Natural killer cell treated with Interleukin-12 subunit alpha and Interleukin-12 subunit beta and Interleukin-15 and Interleukin-18, amount 100 ng/mL, for 72 hours (primary cell): ENCODE data around the gene PLEKHA5. TPM values are rescaled to one million over a fixed set of nuclear protein-coding genes. Genes with fewer than 3 reads are reported as not detected.
A peak's percentile ranks its signal among the peaks of the same experiment; 100 is the strongest.
"Not testable (repeated sequence)": the region's sequence is repeated elsewhere in the genome, so short reads cannot be mapped to it uniquely, and the experiment has no call there.

Experiments
- ATAC-seq, 2 donors: fragments of 150-1000 bp; cut with Tn5 transposase in 1 of 2; sonication (Bioruptor Pico), chemical (Tn5 transposase) in 1 of 2; 2 replicates each; pipeline ENCODE4 v1.10.0; 2021
- DNase-seq: peaks from one replicate; pipeline ENCODE4 v3.0.0; 2022; ENCODE audit warnings: low spot score
- H3K27ac Mint-ChIP-seq, 2 donors: 1 replicate in 1 of 2; 2 replicates in 1 of 2; pipeline ENCODE4 v1.8.0; 2022; ENCODE audit warnings: mixed read lengths in 2 of 2, mild to moderate bottlenecking in 1 of 2, moderate library complexity in 1 of 2
- H3K27me3 Mint-ChIP-seq, 2 donors: 1 replicate in 1 of 2; 2 replicates in 1 of 2; pipeline ENCODE4 v1.8.0; 2022; ENCODE audit warnings: mixed read lengths in 2 of 2
- H3K36me3 Mint-ChIP-seq: one replicate; pipeline ENCODE4 v1.8.0; 2022; ENCODE audit warnings: mixed read lengths
- H3K4me1 Mint-ChIP-seq, 2 donors: 1 replicate in 1 of 2; 2 replicates in 1 of 2; pipeline ENCODE4 v1.8.0; 2022; ENCODE audit warnings: low read depth in 2 of 2, mixed read lengths in 2 of 2, mild to moderate bottlenecking in 1 of 2
- H3K4me3 Mint-ChIP-seq: one replicate; pipeline ENCODE4 v1.8.0; 2022; ENCODE audit warnings: mixed read lengths
- H3K9me3 Mint-ChIP-seq: 2 replicates; pipeline ENCODE4 v1.8.0; 2022; ENCODE audit warnings: mixed read lengths
- total RNA-seq, 2 donors: library from RNA; stranded (reverse); gene quantifications; one replicate each; pipeline ENCODE4 v1.2.3, GENCODE V29; 2022

PLEKHA5 gene
- total RNA-seq, 2 donors from 2014 or later: 5.4 to 5.6 TPM

GRCh38 chr12:19409376-19409775 is 279.8 kb downstream of the PLEKHA5 start:
- Mint-ChIP-seq H3K9me3 (no peaks in the 10 kb centered on the region), H3K27ac (no peak overlapping the region), H3K4me1 (peaks cover 2% of the 10 kb centered on the region in 2 donors), H3K4me3 (no peak overlapping the region), H3K36me3 (peaks cover 2% of the 10 kb centered on the region), H3K27me3 (no peaks in the 10 kb centered on the region)
- DNase-seq (no peak), ATAC-seq (no peak)

- no peak overlapping the region for H3K4me3 Mint-ChIP-seq
These were observed 280.7 kb downstream of the PLEKHA5 start for GRCh38 chr12:19410211-19410610.

GRCh38 chr12:19410629-19411185 is 281.2 kb downstream of the PLEKHA5 start:
- peak overlapping the region in 1 of 2 donors; percentile 34 for H3K27ac Mint-ChIP-seq
- no peak for DNase-seq
- no peaks in the 10 kb centered on the region for H3K9me3 Mint-ChIP-seq
- H3K4me1 Mint-ChIP-seq: no peaks in the 10 kb centered on the region
- no peak overlapping the region for H3K4me3 Mint-ChIP-seq
- no peaks in the 10 kb centered on the region for H3K27me3 Mint-ChIP-seq
- H3K36me3 Mint-ChIP-seq: no peaks in the 10 kb centered on the region
- ATAC-seq: no peak

More at GRCh38 chr12:19410211-19410610, 280.7 kb downstream of the PLEKHA5 start:
- H3K4me1 Mint-ChIP-seq: no peaks in the 10 kb centered on the region
- DNase-seq: no peak
- no peaks in the 10 kb centered on the region for H3K36me3 Mint-ChIP-seq
- H3K27ac Mint-ChIP-seq: peak overlapping the region in 1 of 2 donors; percentile 34
- no peaks in the 10 kb centered on the region for H3K27me3 Mint-ChIP-seq
- no peak for ATAC-seq
- H3K9me3 Mint-ChIP-seq: no peaks in the 10 kb centered on the region

- no peak overlapping the region for H3K4me3 Mint-ChIP-seq
- DNase-seq (no peak), ATAC-seq (no peak)
- no peaks in the 10 kb centered on the region for H3K9me3 Mint-ChIP-seq
- H3K27ac Mint-ChIP-seq: peak overlapping the region in 1 of 2 donors; percentile 34
- H3K36me3 Mint-ChIP-seq: no peaks in the 10 kb centered on the region
- no peaks in the 10 kb centered on the region for H3K27me3 Mint-ChIP-seq
- no peaks in the 10 kb centered on the region for H3K4me1 Mint-ChIP-seq
These were observed 282.0 kb downstream of the PLEKHA5 start for GRCh38 chr12:19411234-19412204.

GRCh38 chr12:19412844-19413243 is 283.3 kb downstream of the PLEKHA5 start:
- DNase-seq (no peak), ATAC-seq (no peak)
- no peaks in the 10 kb centered on the region for H3K9me3 Mint-ChIP-seq
- H3K36me3 Mint-ChIP-seq: no peaks in the 10 kb centered on the region
- H3K27ac Mint-ChIP-seq: no peak overlapping the region
- no peak overlapping the region for H3K4me3 Mint-ChIP-seq
- H3K27me3 Mint-ChIP-seq: no peaks in the 10 kb centered on the region
- H3K4me1 Mint-ChIP-seq: peaks cover 0 to 7% of the 10 kb centered on the region in 2 donors

GRCh38 chr12:19413582-19413981 is 284.0 kb downstream of the PLEKHA5 start:
- H3K9me3 Mint-ChIP-seq, H3K4me3 Mint-ChIP-seq, H3K27me3 Mint-ChIP-seq, DNase-seq, H3K36me3 Mint-ChIP-seq, H3K27ac Mint-ChIP-seq, ATAC-seq: not testable (repeated sequence)
- H3K4me1 Mint-ChIP-seq: peaks cover 0 to 10% of the 10 kb centered on the region in 2 donors

GRCh38 chr12:19415563-19415962 is 286.0 kb downstream of the PLEKHA5 start:
- no peak for ATAC-seq
- peak overlapping the region in 1 of 2 donors; percentile 35 for H3K27ac Mint-ChIP-seq

GRCh38 chr12:19419086-19419485 is 289.6 kb downstream of the PLEKHA5 start:
- Mint-ChIP-seq H3K4me3 (no peak overlapping the region), H3K36me3 (no peaks in the 10 kb centered on the region), H3K27ac (no peak overlapping the region), H3K9me3 (no peaks in the 10 kb centered on the region), H3K4me1 (peaks cover 6 to 16% of the 10 kb centered on the region in 2 donors), H3K27me3 (no peaks in the 10 kb centered on the region)
- DNase-seq (no peak), ATAC-seq (no peak)

More at GRCh38 chr12:19415563-19415962, 286.0 kb downstream of the PLEKHA5 start:
- Mint-ChIP-seq H3K4me3 (no peak overlapping the region), H3K36me3 (no peaks in the 10 kb centered on the region), H3K9me3 (no peaks in the 10 kb centered on the region), H3K27me3 (no peaks in the 10 kb centered on the region), H3K4me1 (peaks cover 0 to 10% of the 10 kb centered on the region in 2 donors)
- DNase-seq: no peak

- peak overlapping the region; percentile 37 to 44 for H3K27ac Mint-ChIP-seq
- H3K9me3 Mint-ChIP-seq: no peaks in the 10 kb centered on the region
- no peaks in the 10 kb centered on the region for H3K27me3 Mint-ChIP-seq
- H3K36me3 Mint-ChIP-seq: no peaks in the 10 kb centered on the region
- DNase-seq (no peak), ATAC-seq (peak in 1 of 2 donors; percentile 56)
- peak overlapping the region; percentile 36 for H3K4me3 Mint-ChIP-seq
- H3K4me1 Mint-ChIP-seq: peaks cover 6 to 16% of the 10 kb centered on the region in 2 donors
These were observed 292.2 kb downstream of the PLEKHA5 start for GRCh38 chr12:19421503-19422282.

GRCh38 chr12:19423166-19423930 is 293.8 kb downstream of the PLEKHA5 start:
- Mint-ChIP-seq H3K4me1 (peaks cover 10% of the 10 kb centered on the region in 2 donors), H3K4me3 (no peak overlapping the region), H3K36me3 (no peaks in the 10 kb centered on the region), H3K27ac (no peak overlapping the region), H3K9me3 (no peaks in the 10 kb centered on the region), H3K27me3 (no peaks in the 10 kb centered on the region)
- no peak for ATAC-seq
- DNase-seq: no peak
